Transverse colon (tissue), 3 donors: ENCODE data around the gene MS4A15.

Source experiments
- CTCF ChIP-seq, 5 experiments: fragments of 200-600 bp in 3 of 5; fragments of 450-650 bp in 2 of 5; sonication (generic) in 3 of 5; IDR thresholded peaks; 1 replicate in 2 of 5; 2 replicates in 3 of 5; pipeline ENCODE4 v1.5.1; 2016 to 2017; ENCODE audit warnings: antibody characterized with exemption in 5 of 5, inconsistent platforms in 3 of 5, mild to moderate bottlenecking in 2 of 5, moderate library complexity in 1 of 5
- EP300 ChIP-seq: sonication (generic); formaldehyde crosslinking; IDR thresholded peaks from one replicate; pipeline ENCODE4 v1.6.1; 2017; ENCODE audit warnings: antibody characterized with exemption, low read depth
- POLR2A ChIP-seq: fragments of 450-650 bp; IDR thresholded peaks from one replicate; pipeline ENCODE4 v1.6.1; 2016; ENCODE audit warnings: antibody characterized with exemption, mild to moderate bottlenecking, moderate library complexity

DNA sequence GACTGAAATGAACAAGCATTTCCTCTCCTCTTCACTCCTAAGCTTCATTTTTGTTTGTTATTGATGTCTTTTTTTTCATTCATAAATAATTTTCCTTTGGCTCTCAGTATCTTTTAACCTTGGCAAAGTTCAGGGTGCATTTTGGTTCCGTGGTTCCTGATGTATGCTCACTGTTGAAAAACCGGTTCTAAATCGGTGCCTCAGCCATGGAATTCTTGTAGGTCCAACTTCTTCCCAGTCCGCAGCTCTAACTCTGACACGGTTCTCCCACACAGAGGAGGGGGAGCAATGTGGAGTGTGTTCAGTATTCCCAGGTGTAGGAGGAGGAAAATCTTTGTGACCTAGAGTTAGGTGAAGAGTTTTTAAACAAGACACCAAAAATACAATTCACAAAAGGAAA is 12.6 kb upstream of the MS4A15 start:
- no peak for TF ChIP-seq EP300
- no peak for TF ChIP-seq CTCF (IDR thresholded peaks at IDR 0.05)
- no peak for TF ChIP-seq POLR2A
